Loucy (cell line): ENCODE measurements around the gene BTBD1.

Source experiments
- CTCF ChIP-seq: fragments of 200-600 bp; sonication (generic); conservative IDR thresholded peaks from 2 replicates; pipeline ENCODE4 v1.5.1; 2014; ENCODE audit warnings: mild to moderate bottlenecking, antibody characterized with exemption, low read length
- EZH2phosphoT487 ChIP-seq: fragments of 200-600 bp; IDR thresholded peaks from 2 replicates; pipeline ENCODE4 v1.6.1; 2018; ENCODE audit warnings: antibody characterized with exemption, mild to moderate bottlenecking, moderate library complexity, borderline replicate concordance

- TF ChIP-seq CTCF (no peak), EZH2phosphoT487 (no peak)
Observed at GRCh38 chr15:82992436-82992998, 74.5 kb downstream of the BTBD1 start.
